Endothelial cell (in vitro differentiated cells): ENCODE results near the gene ATXN1. TPM values are rescaled to one million over a fixed set of nuclear protein-coding genes. Genes with fewer than 3 reads are reported as not detected.
"Not testable (repeated sequence)": the region's sequence is repeated elsewhere in the genome, so short reads cannot be mapped to it uniquely, and the experiment has no call there.

Source experiments
- DNase-seq: peaks from one replicate; pipeline ENCODE4 v3.0.0; 2021; ENCODE audit warnings: low spot score
- H3K27ac Mint-ChIP-seq: one replicate; pipeline ENCODE4 v1.8.0; 2021; ENCODE audit warnings: mixed read lengths, inconsistent platforms; ENCODE audit not compliant: unreplicated experiment
- H3K27me3 Mint-ChIP-seq: one replicate; pipeline ENCODE4 v1.8.0; 2021; ENCODE audit warnings: mild to moderate bottlenecking, moderate library complexity, mixed read lengths, inconsistent platforms; ENCODE audit not compliant: unreplicated experiment
- H3K36me3 Mint-ChIP-seq: one replicate; pipeline ENCODE4 v1.8.0; 2021; ENCODE audit warnings: mild to moderate bottlenecking, low read depth, mixed read lengths, inconsistent platforms; ENCODE audit not compliant: unreplicated experiment
- H3K4me1 Mint-ChIP-seq: one replicate; pipeline ENCODE4 v1.8.0; 2021; ENCODE audit warnings: mild to moderate bottlenecking, mixed read lengths, inconsistent platforms; ENCODE audit not compliant: unreplicated experiment
- H3K4me3 Mint-ChIP-seq: one replicate; pipeline ENCODE4 v1.8.0; 2021; ENCODE audit warnings: mild to moderate bottlenecking, mixed read lengths, inconsistent platforms; ENCODE audit not compliant: unreplicated experiment
- H3K9me3 Mint-ChIP-seq: one replicate; pipeline ENCODE4 v1.8.0; 2021; ENCODE audit warnings: mixed read lengths, inconsistent platforms; ENCODE audit not compliant: unreplicated experiment
- CTCF ChIP-seq: fragments of 200-600 bp; sonication (generic); IDR thresholded peaks from one replicate; pipeline ENCODE4 v1.5.0; 2021; ENCODE audit warnings: antibody characterized with exemption; ENCODE audit not compliant: unreplicated experiment
- total RNA-seq: library from RNA; stranded (reverse); fragmentation: NEBNext Ultra II Directional; extraction: Animal tissue kit (Norgen Biotek cat#: 25700); gene quantifications from one replicate; pipeline ENCODE4 v1.2.1, GENCODE V29; 2021; ENCODE audit not compliant: unreplicated experiment

The ATXN1 gene
- total RNA-seq, 1 donor from 2014 or later: 18.7 TPM

DNA sequence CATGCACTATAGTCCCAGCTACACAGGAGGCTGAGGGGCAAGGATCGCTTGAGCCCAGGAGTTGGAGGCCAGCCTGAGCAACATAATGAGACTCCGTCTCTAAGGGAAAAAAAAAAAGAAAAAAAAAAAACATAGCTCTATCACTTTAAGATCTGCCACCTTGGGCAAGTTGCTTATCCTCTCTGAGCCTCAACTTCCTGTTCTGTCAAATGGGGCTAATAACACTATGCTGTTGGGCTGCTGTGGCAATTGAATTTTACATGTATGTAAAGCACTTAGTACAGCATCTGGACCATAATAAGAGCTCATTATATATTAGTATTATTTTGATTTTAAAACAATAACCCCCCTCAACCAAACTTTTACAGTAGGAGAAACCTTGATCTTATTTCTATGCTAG is 141.5 kb downstream of the ATXN1 start:
- Mint-ChIP-seq H3K4me1 (no peaks in the 10 kb centered on the region), H3K27me3 (no peaks in the 10 kb centered on the region), H3K4me3 (no peak overlapping the region), H3K27ac (no peak overlapping the region), H3K9me3 (no peaks in the 10 kb centered on the region), H3K36me3 (no peaks in the 10 kb centered on the region)
- no peak for TF ChIP-seq CTCF
- DNase-seq: no peak

DNA sequence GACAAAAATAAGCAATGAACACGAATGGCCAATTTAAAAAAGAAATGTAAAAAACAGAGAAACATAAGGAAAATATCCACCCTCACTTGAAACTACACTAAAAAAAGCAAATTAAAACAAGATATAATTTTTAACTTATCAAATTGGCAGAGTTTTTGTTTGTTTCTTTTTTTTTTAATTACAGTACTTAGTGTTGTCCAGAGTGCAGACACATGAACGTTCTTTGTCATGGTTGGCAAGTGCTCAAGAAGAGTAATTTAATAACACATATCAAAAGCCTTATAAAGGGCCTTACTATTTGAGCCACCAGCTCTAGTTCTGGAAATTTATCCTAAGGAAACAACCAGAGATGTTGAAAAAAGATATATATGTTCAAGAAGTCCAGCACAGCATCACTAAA is 142.3 kb downstream of the ATXN1 start:
- no peaks in the 10 kb centered on the region for H3K4me1 Mint-ChIP-seq
- H3K9me3 Mint-ChIP-seq: no peaks in the 10 kb centered on the region
- no peak for DNase-seq
- TF ChIP-seq CTCF: no peak
- no peak overlapping the region for H3K4me3 Mint-ChIP-seq
- no peaks in the 10 kb centered on the region for H3K27me3 Mint-ChIP-seq
- no peak overlapping the region for H3K27ac Mint-ChIP-seq
- no peaks in the 10 kb centered on the region for H3K36me3 Mint-ChIP-seq

GRCh38 chr6:16615215-16615614 is 146.0 kb downstream of the ATXN1 start:
- not testable (repeated sequence) for H3K36me3 Mint-ChIP-seq, H3K27me3 Mint-ChIP-seq, H3K9me3 Mint-ChIP-seq, H3K4me1 Mint-ChIP-seq, H3K4me3 Mint-ChIP-seq, DNase-seq, H3K27ac Mint-ChIP-seq

- not testable (repeated sequence) for H3K9me3 Mint-ChIP-seq, H3K27me3 Mint-ChIP-seq, H3K4me3 Mint-ChIP-seq, H3K4me1 Mint-ChIP-seq, H3K36me3 Mint-ChIP-seq, DNase-seq, H3K27ac Mint-ChIP-seq
These were observed 147.1 kb downstream of the ATXN1 start for GRCh38 chr6:16614143-16614542.

DNA sequence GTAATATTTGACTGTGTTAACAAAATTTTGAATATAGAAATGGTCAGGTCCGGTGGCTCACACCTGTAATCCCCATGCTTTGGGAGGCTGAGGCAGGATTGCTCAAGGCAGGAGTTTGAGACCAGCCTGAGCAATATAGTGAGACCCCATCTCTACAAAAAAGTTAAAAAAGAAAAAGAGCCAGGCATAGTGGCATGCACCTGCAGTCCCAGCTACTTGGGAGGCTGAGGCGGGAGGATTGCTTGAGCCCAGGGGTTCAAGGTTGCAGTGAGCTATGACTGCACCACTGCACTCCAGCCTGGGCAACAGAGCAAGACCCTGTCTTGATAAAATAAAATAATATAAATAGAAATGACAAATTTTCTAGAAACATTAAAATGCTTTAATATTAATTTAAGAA is 147.8 kb downstream of the ATXN1 start:
- H3K27me3 Mint-ChIP-seq, H3K36me3 Mint-ChIP-seq, H3K4me1 Mint-ChIP-seq, H3K27ac Mint-ChIP-seq, DNase-seq, H3K4me3 Mint-ChIP-seq, H3K9me3 Mint-ChIP-seq: not testable (repeated sequence)

GRCh38 chr6:16608444-16608843 is 152.8 kb downstream of the ATXN1 start:
- no peak overlapping the region for H3K4me3 Mint-ChIP-seq
- no peaks in the 10 kb centered on the region for H3K4me1 Mint-ChIP-seq
- H3K27me3 Mint-ChIP-seq: no peaks in the 10 kb centered on the region
- no peak for TF ChIP-seq CTCF
- no peaks in the 10 kb centered on the region for H3K36me3 Mint-ChIP-seq
- no peak for DNase-seq
- no peak overlapping the region for H3K27ac Mint-ChIP-seq
- no peaks in the 10 kb centered on the region for H3K9me3 Mint-ChIP-seq

DNA sequence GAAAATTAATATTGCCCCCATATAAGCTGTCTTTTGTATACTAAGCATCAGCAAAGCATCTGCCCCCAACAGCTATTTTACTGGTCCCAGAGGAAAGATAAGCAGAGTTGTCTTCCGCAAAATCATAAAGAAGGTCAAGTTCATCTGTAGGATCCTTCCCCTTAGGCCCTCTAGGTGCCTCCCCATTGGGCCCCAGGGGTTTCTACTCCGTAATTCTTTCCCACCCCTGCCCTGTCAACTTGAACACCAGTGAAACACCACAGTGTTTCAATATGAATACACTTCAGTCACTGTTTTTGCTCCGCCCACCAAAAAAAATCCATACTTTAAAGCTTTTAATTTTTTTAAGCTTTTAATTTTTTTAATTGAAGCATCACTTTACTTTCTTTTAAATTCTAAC is 159.2 kb downstream of the ATXN1 start:
- no peak for TF ChIP-seq CTCF
- Mint-ChIP-seq H3K27me3 (no peaks in the 10 kb centered on the region), H3K9me3 (no peaks in the 10 kb centered on the region), H3K4me3 (no peak overlapping the region), H3K36me3 (no peaks in the 10 kb centered on the region), H3K4me1 (no peaks in the 10 kb centered on the region), H3K27ac (no peak overlapping the region)
- no peak for DNase-seq
